K562 (cell line): ENCODE results near the gene STIM1. TPM values are rescaled to one million over a fixed set of nuclear protein-coding genes. Genes with fewer than 3 reads are reported as not detected.

Source experiments
- BCL6 ChIP-seq: fragments of 250-450 bp; sonication (Bioruptor Pico); IDR thresholded peaks from 2 replicates; pipeline ENCODE4 v1.4.0; 2020
- HDAC2 ChIP-seq: fragments of 450-650 bp; IDR thresholded peaks from 2 replicates; pipeline ENCODE4 v1.6.1; 2016; ENCODE audit warnings: mild to moderate bottlenecking
- RAD21 ChIP-seq, 2 experiments: fragments of 250-450 bp in 1 of 2; fragments of 450-650 bp in 1 of 2; sonication (Bioruptor Pico) in 1 of 2; formaldehyde crosslinking in 1 of 2; IDR thresholded peaks in 1 of 2; conservative IDR thresholded peaks in 1 of 2; 2 replicates each; pipeline versions ENCODE4 v1.4.0 to v1.8.0; 2020 to 2022; ENCODE audit warnings: mild to moderate bottlenecking in 2 of 2, moderate library complexity in 1 of 2
- SIRT6 ChIP-seq: IDR thresholded peaks from one replicate; pipeline ENCODE4 v1.6.1; 2012; ENCODE audit warnings: low read depth, mild to moderate bottlenecking, control low read depth, inconsistent platforms, low read length, moderate library complexity
- SPI1 ChIP-seq: IDR thresholded peaks from 2 replicates; pipeline ENCODE4 v1.6.1; 2011; ENCODE audit warnings: low read depth, low read length, control low read depth, borderline replicate concordance
- TARDBP ChIP-seq: fragments of 450-650 bp; IDR thresholded peaks from 2 replicates; pipeline ENCODE4 v1.6.1; 2016
- ZFX ChIP-seq: sonication (generic); formaldehyde crosslinking; IDR thresholded peaks from 2 replicates; pipeline ENCODE4 v1.8.0; 2022; ENCODE audit warnings: mild to moderate bottlenecking, missing genetic modification reagents, moderate library complexity
- ZNF184 ChIP-seq: sonication (generic); formaldehyde crosslinking; IDR thresholded peaks from 2 replicates; pipeline ENCODE4 v1.5.0; 2020; ENCODE audit warnings: missing genetic modification reagents
- ZNF644 ChIP-seq: fragments of 200-800 bp; sonication (Bioruptor generic); IDR thresholded peaks from 2 replicates; pipeline ENCODE4 v1.6.1; 2016; ENCODE audit warnings: low read depth, missing genetic modification characterization, missing compliant biosample characterization
- ZNF830 ChIP-seq: fragments of 250-450 bp; sonication (Bioruptor Pico); IDR thresholded peaks from 2 replicates; pipeline ENCODE4 v1.5.0; 2021; ENCODE audit warnings: mild to moderate bottlenecking
- polyA plus RNA-seq, 8 experiments: library from polyadenylated mRNA; depleted of rRNA in 4 of 8; stranded (reverse) in 5 of 8; unstranded in 3 of 8; fragments of >200 nt; fragmentation: Nextera tagmentation in 2 of 8; fragmentation: Illumina TruSeq in 1 of 8; extraction: Ambion mirVana in 2 of 8; extraction: Trizol in 1 of 8; gene quantifications; 2 replicates each; pipeline versions ENCODE4 v1.2.1 to v1.2.3, GENCODE V29; 2011 to 2014; ENCODE audit warnings: inconsistent platforms in 1 of 8, missing spikeins in 1 of 8
- total RNA-seq, 7 experiments: library from RNA; depleted of rRNA in 6 of 7; stranded (reverse); fragments of >200 nt in 6 of 7; fragmentation: Illumina TruSeq in 2 of 7; extraction: Trizol in 2 of 7; gene quantifications; 2 replicates each; pipeline versions ENCODE4 v1.2.1 to v1.2.3, GENCODE V29; 2011 to 2021; ENCODE audit warnings: low replicate concordance in 1 of 7
- TF ChIP-seq, protein P1 (sequence below): sonication (generic); formaldehyde crosslinking; IDR thresholded peaks from 2 replicates; pipeline ENCODE4 v1.8.0; 2022; ENCODE audit warnings: mild to moderate bottlenecking, missing genetic modification reagents
- TF ChIP-seq, protein P2 (sequence below): fragments of 200-600 bp; sonication (generic); IDR thresholded peaks from one replicate; pipeline ENCODE4 v1.6.1; 2012; ENCODE audit warnings: mild to moderate bottlenecking, low read depth, low read length, inconsistent platforms
- TF ChIP-seq, protein P3 (sequence below): fragments of 250-450 bp; sonication (Bioruptor Pico); IDR thresholded peaks from 2 replicates; pipeline ENCODE4 v1.8.0; 2022; ENCODE audit warnings: moderate library complexity, mild to moderate bottlenecking, inconsistent platforms

STIM1 gene
- total and polyA plus RNA-seq, 9 of the 15 experiments (the other 6 are each of a cell fraction or from before 2014, with no cell fraction given), result 7.7 to 50.5 (median 22.5) TPM

DNA sequence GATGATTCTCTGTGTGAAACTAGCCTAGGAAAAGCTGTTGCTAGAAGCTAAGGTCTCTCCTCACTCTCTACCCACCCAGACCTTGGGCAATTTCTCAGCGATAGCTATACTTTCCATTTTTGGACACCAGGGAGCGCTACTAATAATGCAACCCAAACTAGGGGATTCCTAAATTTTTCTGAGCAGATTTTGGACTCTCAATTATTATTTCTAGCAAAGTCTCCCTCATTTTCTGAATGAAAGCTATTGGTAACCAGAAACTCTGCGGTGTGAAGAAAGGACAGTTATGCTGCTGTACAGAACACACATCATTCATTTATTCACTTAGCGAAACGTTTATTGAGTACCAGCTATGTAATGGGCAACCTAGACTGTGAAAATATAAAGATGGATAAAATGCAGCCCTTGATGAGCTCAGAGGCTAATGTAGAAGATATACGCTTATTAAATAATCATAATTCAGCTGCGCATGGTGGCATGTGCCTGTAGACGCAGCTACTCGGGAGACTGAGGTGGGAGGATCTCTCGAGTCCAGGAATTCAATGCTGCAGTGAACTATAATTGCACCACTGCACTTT, 6.1 kb upstream of the STIM1 start (continued):
- TF ChIP-seq BCL6 (CRISPR knock-in tag), result no peak
- no peak for TF ChIP-seq SIRT6
- TF ChIP-seq ZFX, result no peak
- TF ChIP-seq, protein P1, sequence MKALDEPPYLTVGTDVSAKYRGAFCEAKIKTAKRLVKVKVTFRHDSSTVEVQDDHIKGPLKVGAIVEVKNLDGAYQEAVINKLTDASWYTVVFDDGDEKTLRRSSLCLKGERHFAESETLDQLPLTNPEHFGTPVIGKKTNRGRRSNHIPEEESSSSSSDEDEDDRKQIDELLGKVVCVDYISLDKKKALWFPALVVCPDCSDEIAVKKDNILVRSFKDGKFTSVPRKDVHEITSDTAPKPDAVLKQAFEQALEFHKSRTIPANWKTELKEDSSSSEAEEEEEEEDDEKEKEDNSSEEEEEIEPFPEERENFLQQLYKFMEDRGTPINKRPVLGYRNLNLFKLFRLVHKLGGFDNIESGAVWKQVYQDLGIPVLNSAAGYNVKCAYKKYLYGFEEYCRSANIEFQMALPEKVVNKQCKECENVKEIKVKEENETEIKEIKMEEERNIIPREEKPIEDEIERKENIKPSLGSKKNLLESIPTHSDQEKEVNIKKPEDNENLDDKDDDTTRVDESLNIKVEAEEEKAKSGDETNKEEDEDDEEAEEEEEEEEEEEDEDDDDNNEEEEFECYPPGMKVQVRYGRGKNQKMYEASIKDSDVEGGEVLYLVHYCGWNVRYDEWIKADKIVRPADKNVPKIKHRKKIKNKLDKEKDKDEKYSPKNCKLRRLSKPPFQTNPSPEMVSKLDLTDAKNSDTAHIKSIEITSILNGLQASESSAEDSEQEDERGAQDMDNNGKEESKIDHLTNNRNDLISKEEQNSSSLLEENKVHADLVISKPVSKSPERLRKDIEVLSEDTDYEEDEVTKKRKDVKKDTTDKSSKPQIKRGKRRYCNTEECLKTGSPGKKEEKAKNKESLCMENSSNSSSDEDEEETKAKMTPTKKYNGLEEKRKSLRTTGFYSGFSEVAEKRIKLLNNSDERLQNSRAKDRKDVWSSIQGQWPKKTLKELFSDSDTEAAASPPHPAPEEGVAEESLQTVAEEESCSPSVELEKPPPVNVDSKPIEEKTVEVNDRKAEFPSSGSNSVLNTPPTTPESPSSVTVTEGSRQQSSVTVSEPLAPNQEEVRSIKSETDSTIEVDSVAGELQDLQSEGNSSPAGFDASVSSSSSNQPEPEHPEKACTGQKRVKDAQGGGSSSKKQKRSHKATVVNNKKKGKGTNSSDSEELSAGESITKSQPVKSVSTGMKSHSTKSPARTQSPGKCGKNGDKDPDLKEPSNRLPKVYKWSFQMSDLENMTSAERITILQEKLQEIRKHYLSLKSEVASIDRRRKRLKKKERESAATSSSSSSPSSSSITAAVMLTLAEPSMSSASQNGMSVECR (CRISPR knock-in tag), result no peak
- TF ChIP-seq ZNF184 (CRISPR knock-in tag), result no peak
- TF ChIP-seq ZNF830, result no peak
- TF ChIP-seq HDAC2, result no peak
- TF ChIP-seq SPI1, result no peak
- TF ChIP-seq, protein P2, sequence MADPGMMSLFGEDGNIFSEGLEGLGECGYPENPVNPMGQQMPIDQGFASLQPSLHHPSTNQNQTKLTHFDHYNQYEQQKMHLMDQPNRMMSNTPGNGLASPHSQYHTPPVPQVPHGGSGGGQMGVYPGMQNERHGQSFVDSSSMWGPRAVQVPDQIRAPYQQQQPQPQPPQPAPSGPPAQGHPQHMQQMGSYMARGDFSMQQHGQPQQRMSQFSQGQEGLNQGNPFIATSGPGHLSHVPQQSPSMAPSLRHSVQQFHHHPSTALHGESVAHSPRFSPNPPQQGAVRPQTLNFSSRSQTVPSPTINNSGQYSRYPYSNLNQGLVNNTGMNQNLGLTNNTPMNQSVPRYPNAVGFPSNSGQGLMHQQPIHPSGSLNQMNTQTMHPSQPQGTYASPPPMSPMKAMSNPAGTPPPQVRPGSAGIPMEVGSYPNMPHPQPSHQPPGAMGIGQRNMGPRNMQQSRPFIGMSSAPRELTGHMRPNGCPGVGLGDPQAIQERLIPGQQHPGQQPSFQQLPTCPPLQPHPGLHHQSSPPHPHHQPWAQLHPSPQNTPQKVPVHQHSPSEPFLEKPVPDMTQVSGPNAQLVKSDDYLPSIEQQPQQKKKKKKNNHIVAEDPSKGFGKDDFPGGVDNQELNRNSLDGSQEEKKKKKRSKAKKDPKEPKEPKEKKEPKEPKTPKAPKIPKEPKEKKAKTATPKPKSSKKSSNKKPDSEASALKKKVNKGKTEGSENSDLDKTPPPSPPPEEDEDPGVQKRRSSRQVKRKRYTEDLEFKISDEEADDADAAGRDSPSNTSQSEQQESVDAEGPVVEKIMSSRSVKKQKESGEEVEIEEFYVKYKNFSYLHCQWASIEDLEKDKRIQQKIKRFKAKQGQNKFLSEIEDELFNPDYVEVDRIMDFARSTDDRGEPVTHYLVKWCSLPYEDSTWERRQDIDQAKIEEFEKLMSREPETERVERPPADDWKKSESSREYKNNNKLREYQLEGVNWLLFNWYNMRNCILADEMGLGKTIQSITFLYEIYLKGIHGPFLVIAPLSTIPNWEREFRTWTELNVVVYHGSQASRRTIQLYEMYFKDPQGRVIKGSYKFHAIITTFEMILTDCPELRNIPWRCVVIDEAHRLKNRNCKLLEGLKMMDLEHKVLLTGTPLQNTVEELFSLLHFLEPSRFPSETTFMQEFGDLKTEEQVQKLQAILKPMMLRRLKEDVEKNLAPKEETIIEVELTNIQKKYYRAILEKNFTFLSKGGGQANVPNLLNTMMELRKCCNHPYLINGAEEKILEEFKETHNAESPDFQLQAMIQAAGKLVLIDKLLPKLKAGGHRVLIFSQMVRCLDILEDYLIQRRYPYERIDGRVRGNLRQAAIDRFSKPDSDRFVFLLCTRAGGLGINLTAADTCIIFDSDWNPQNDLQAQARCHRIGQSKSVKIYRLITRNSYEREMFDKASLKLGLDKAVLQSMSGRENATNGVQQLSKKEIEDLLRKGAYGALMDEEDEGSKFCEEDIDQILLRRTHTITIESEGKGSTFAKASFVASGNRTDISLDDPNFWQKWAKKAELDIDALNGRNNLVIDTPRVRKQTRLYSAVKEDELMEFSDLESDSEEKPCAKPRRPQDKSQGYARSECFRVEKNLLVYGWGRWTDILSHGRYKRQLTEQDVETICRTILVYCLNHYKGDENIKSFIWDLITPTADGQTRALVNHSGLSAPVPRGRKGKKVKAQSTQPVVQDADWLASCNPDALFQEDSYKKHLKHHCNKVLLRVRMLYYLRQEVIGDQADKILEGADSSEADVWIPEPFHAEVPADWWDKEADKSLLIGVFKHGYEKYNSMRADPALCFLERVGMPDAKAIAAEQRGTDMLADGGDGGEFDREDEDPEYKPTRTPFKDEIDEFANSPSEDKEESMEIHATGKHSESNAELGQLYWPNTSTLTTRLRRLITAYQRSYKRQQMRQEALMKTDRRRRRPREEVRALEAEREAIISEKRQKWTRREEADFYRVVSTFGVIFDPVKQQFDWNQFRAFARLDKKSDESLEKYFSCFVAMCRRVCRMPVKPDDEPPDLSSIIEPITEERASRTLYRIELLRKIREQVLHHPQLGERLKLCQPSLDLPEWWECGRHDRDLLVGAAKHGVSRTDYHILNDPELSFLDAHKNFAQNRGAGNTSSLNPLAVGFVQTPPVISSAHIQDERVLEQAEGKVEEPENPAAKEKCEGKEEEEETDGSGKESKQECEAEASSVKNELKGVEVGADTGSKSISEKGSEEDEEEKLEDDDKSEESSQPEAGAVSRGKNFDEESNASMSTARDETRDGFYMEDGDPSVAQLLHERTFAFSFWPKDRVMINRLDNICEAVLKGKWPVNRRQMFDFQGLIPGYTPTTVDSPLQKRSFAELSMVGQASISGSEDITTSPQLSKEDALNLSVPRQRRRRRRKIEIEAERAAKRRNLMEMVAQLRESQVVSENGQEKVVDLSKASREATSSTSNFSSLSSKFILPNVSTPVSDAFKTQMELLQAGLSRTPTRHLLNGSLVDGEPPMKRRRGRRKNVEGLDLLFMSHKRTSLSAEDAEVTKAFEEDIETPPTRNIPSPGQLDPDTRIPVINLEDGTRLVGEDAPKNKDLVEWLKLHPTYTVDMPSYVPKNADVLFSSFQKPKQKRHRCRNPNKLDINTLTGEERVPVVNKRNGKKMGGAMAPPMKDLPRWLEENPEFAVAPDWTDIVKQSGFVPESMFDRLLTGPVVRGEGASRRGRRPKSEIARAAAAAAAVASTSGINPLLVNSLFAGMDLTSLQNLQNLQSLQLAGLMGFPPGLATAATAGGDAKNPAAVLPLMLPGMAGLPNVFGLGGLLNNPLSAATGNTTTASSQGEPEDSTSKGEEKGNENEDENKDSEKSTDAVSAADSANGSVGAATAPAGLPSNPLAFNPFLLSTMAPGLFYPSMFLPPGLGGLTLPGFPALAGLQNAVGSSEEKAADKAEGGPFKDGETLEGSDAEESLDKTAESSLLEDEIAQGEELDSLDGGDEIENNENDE, result no peak
- TF ChIP-seq RAD21 (CRISPR knock-in tag; conservative IDR thresholded peaks at IDR 0.05 in 1 of 2, IDR thresholded peaks at IDR 0.05 in 1 of 2), result peak; percentile 81 to 83
- TF ChIP-seq, protein P3, sequence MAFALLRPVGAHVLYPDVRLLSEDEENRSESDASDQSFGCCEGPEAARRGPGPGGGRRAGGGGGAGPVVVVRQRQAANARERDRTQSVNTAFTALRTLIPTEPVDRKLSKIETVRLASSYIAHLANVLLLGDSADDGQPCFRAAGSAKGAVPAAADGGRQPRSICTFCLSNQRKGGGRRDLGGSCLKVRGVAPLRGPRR (CRISPR knock-in tag), result no peak
- TF ChIP-seq ZNF644 (tag), result no peak
- TF ChIP-seq TARDBP, result no peak
